ENCODE results near the gene PEX11B. TPM values are rescaled to one million over a fixed set of nuclear protein-coding genes. Genes with fewer than 3 reads are reported as not detected.

PEX11B gene
- polyA plus RNA-seq, 3 donors = 12.0 to 38.2 (median 37.9) TPM

DNA sequence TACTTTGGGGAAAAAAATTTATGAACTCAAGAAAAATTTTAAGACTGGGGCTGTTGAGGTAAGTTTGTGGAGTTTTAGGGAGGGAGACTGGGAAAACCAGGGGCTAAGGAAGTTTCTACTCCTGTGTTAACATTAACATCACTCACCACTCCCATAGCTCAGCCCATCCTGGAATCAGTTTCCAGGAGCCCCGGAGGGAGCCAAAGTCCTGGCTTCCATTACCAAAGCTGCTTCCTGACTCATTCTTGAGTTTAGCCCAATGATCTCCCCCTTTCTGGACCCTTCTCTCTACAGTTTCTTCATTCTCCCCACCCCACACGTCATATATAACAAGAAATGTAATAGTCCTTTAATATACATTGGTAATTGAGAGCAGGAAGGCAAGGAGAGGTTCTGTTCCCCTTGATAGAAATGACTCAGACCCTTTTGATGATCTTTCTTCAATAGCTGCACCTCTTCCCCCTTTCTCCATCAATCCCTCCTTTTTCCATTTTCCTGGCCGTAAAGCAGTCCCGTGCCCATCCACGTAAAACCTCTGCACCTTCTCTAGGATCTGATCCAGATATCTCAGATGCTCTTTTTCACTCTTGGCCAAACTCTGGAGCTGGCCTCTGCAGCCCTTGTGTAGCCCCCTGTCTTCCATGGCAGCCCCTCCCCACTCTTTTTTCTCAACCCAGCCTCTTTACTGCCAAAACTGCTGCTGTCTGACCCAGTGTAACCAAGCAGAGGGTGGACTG is 55.1 kb downstream of the PEX11B start:
- Histone ChIP-seq H2AFZ (ENCODE audit: insufficient read depth, low read depth, low read length, poor library complexity, severe bottlenecking) (no peak overlapping the region), H3K4me3 (replicated peaks in 1 of 3; ENCODE audit: low read depth in 2 of 3, low read length in 3 of 3) (no peak overlapping the region), H3K9me3 (replicated peaks in 1 of 2; ENCODE audit: control insufficient read depth in 1 of 2, insufficient read depth in 1 of 2, low read length in 2 of 2) (no peaks in the 10 kb centered on the region), H4K20me1 (ENCODE audit: insufficient read depth, low read length) (no peaks in the 10 kb centered on the region), H3K79me2 (ENCODE audit: insufficient read depth, low read length) (no peaks in the 10 kb centered on the region), H3K27me3 (ENCODE audit: control insufficient read depth in 2 of 2, insufficient read depth in 2 of 2, low read length in 2 of 2) (no peaks in the 10 kb centered on the region), H3K4me2 (replicated peaks; ENCODE audit: extremely low read depth, low read length, poor library complexity, severe bottlenecking) (no peak overlapping the region), H3K4me1 (ENCODE audit: control insufficient read depth in 1 of 2, insufficient read depth in 2 of 2, low read length in 2 of 2) (peaks cover 6 to 8% of the 10 kb centered on the region in 2 donors), H3K9ac (ENCODE audit: insufficient read depth, low read length, poor library complexity, severe bottlenecking) (no peak overlapping the region), H3K36me3 (replicated peaks in 1 of 2; ENCODE audit: control insufficient read depth in 1 of 2, insufficient read depth in 2 of 2, low read length in 2 of 2) (peaks cover 0 to 28% of the 10 kb centered on the region in 2 donors), H3K27ac (ENCODE audit: low read depth in 1 of 2, low read length in 2 of 2) (no peak overlapping the region)
- intact Hi-C loops (cut with micrococcal nuclease) = loop anchor here in 1 of 2 donors (10.0 kb wide), 1 partner anchor 101 kb away; the partner anchor contains the start of genes ANKRD34A and POLR3GL
- TF ChIP-seq, protein P1, sequence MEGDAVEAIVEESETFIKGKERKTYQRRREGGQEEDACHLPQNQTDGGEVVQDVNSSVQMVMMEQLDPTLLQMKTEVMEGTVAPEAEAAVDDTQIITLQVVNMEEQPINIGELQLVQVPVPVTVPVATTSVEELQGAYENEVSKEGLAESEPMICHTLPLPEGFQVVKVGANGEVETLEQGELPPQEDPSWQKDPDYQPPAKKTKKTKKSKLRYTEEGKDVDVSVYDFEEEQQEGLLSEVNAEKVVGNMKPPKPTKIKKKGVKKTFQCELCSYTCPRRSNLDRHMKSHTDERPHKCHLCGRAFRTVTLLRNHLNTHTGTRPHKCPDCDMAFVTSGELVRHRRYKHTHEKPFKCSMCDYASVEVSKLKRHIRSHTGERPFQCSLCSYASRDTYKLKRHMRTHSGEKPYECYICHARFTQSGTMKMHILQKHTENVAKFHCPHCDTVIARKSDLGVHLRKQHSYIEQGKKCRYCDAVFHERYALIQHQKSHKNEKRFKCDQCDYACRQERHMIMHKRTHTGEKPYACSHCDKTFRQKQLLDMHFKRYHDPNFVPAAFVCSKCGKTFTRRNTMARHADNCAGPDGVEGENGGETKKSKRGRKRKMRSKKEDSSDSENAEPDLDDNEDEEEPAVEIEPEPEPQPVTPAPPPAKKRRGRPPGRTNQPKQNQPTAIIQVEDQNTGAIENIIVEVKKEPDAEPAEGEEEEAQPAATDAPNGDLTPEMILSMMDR (IDR thresholded peaks at IDR 0.05) = no peak
- Mint-ChIP-seq H3K36me3 (peaks cover 4 to 20% of the 10 kb centered on the region in 2 donors), H3K27ac (no peak overlapping the region), H3K4me3 (no peak overlapping the region), H3K9me3 (peaks cover 0 to 1% (median 0%) of the 10 kb centered on the region in 7 donors), H3K27me3 (ENCODE audit: low read depth in 3 of 3) (peaks cover 2 to 8% (median 2%) of the 10 kb centered on the region in 3 donors), H3K4me1 (peaks cover 8% of the 10 kb centered on the region)
- WGBS (ENCODE audit: insufficient coverage) = 95% methylated on average over 4 of the region's 5 CpGs
- DNase-seq = no peak

Other genes with a start within 250 kb of the PEX11B start
- under 1 TPM in 1 of 3 donors, not detected in 2; 0.04 TPM for gene PDZK1, start 211.3 kb downstream of the PEX11B start, polyA plus RNA-seq
- 1 to 10 TPM in 1 of 3 donors, under 1 TPM in 2; 0.01 to 1.4 (median 0.16) TPM for gene CD160, start 199.2 kb downstream of the PEX11B start, polyA plus RNA-seq
- gene RNF115, start 94.6 kb downstream of the PEX11B start, polyA plus RNA-seq = 1 to 10 TPM; 3.5 to 5.4 (median 5.2) TPM
- 10 to 100 TPM; 23.5 to 41.3 (median 30.5) TPM for gene POLR3C, start 94.5 kb downstream of the PEX11B start, polyA plus RNA-seq
- gene NUDT17, start 73.1 kb downstream of the PEX11B start, polyA plus RNA-seq = 1 to 10 TPM; 2.1 to 6.4 (median 3.1) TPM
- 10 to 100 TPM in 1 of 3 donors, 1 to 10 TPM in 2; 7.2 to 25.9 (median 8.8) TPM for gene PIAS3, start 59.6 kb downstream of the PEX11B start, polyA plus RNA-seq
- 1 to 10 TPM in 2 of 3 donors, under 1 TPM in 1; 0.40 to 1.5 (median 1.3) TPM for gene ANKRD35, start 32.9 kb downstream of the PEX11B start, polyA plus RNA-seq
- gene ITGA10, start 8.7 kb downstream of the PEX11B start, polyA plus RNA-seq = 1 to 10 TPM in 1 of 3 donors, not detected in 2; 1.2 TPM
- 100 to 1,000 TPM in 2 of 3 donors, 10 to 100 TPM in 1; 91.5 to 171 (median 115) TPM for gene RBM8A, start 8.8 kb upstream of the PEX11B start, polyA plus RNA-seq
- 10 to 100 TPM in 1 of 3 donors, 1 to 10 TPM in 2; 6.3 to 13.6 (median 8.5) TPM for gene LIX1L, start 39.3 kb upstream of the PEX11B start, polyA plus RNA-seq
- under 1 TPM in 1 of 3 donors, not detected in 2; 0.31 TPM for gene ANKRD34A, start 45.9 kb upstream of the PEX11B start, polyA plus RNA-seq
- 10 to 100 TPM; 11.6 to 39.0 (median 36.2) TPM for gene POLR3GL, start 46.0 kb upstream of the PEX11B start, polyA plus RNA-seq
- gene TXNIP, start 77.9 kb upstream of the PEX11B start, polyA plus RNA-seq = 1,000 to 10,000 TPM in 1 of 3 donors, 100 to 1,000 TPM in 2; 640 to 3,778 (median 844) TPM
- gene HJV, start 103.0 kb upstream of the PEX11B start, polyA plus RNA-seq = not detected
- 1 to 10 TPM in 1 of 3 donors, under 1 TPM in 2; 0.04 to 6.1 (median 0.10) TPM for gene NBPF10, start 226.1 kb upstream of the PEX11B start, polyA plus RNA-seq

All from CD14-positive monocyte (primary cell).